Muscle of arm (tissue), 12 donors: ENCODE results near the gene C5. TPM values are rescaled to one million over a fixed set of nuclear protein-coding genes. Genes with fewer than 3 reads are reported as not detected.
"Not testable (repeated sequence)": the region's sequence is repeated elsewhere in the genome, so short reads cannot be mapped to it uniquely, and the experiment has no call there.

Experiments
- DNase-seq: peaks from one replicate; pipeline ENCODE4 v3.0.0-alpha.2; 2013
- polyA plus RNA-seq, 12 donors: library from polyadenylated mRNA; unstranded; fragments of 120-200 nt; gene quantifications; one replicate each; pipeline ENCODE4 v1.2.1, GENCODE V29; 2013; ENCODE audit not compliant: insufficient read length in 12 of 12

The C5 gene
- polyA plus RNA-seq, 12 donors: 5.0 to 13.7 (median 9.1) TPM; not detected in 1

GRCh38 chr9:120980951-120981350, 69.1 kb downstream of the C5 start:
- DNase-seq: no peak

- no peak for DNase-seq
Observed at GRCh38 chr9:120979797-120980196, 70.3 kb downstream of the C5 start.

GRCh38 chr9:120978987-120979386, 71.1 kb downstream of the C5 start:
- DNase-seq: no peak

- DNase-seq: no peak
Observed at GRCh38 chr9:120977321-120977720, 72.8 kb downstream of the C5 start.

- DNase-seq: no peak
Observed at GRCh38 chr9:120974921-120975320, 75.2 kb downstream of the C5 start.

- DNase-seq: no peak
Observed at GRCh38 chr9:120974181-120974580, 75.9 kb downstream of the C5 start.

GRCh38 chr9:120971938-120972337, 78.1 kb downstream of the C5 start:
- no peak for DNase-seq

GRCh38 chr9:120971471-120971870, 78.6 kb downstream of the C5 start:
- DNase-seq: not testable (repeated sequence)

GRCh38 chr9:120970244-120970643, 79.8 kb downstream of the C5 start:
- peak; percentile 49 for DNase-seq

GRCh38 chr9:120966013-120966369, 84.1 kb downstream of the C5 start:
- no peak for DNase-seq

GRCh38 chr9:120965344-120966012, 84.6 kb downstream of the C5 start:
- DNase-seq: peak; percentile 79

- no peak for DNase-seq
Observed at GRCh38 chr9:120961936-120962335, 88.1 kb downstream of the C5 start.

GRCh38 chr9:120960001-120960400, 90.1 kb downstream of the C5 start:
- DNase-seq: no peak

GRCh38 chr9:120956862-120957261, 93.2 kb downstream of the C5 start:
- no peak for DNase-seq

- no peak for DNase-seq
Observed at GRCh38 chr9:120951960-120952618, 98.0 kb downstream of the C5 start.

GRCh38 chr9:120950421-120951388, 99.4 kb downstream of the C5 start:
- no peak for DNase-seq

- no peak for DNase-seq
Observed at GRCh38 chr9:120949290-120949689, 100.8 kb downstream of the C5 start.

- no peak for DNase-seq
Observed at GRCh38 chr9:120948824-120949223, 101.3 kb downstream of the C5 start.

- no peak for DNase-seq
Observed at GRCh38 chr9:120947222-120947621, 102.9 kb downstream of the C5 start.

GRCh38 chr9:120946259-120946658, 103.8 kb downstream of the C5 start:
- no peak for DNase-seq

- no peak for DNase-seq
Observed at GRCh38 chr9:120944948-120945347, 105.1 kb downstream of the C5 start.

GRCh38 chr9:120944434-120944843, 105.6 kb downstream of the C5 start:
- DNase-seq: no peak
